Neural progenitor cell (in vitro differentiated cells): ENCODE data around the gene RBM17. TPM values are rescaled to one million over a fixed set of nuclear protein-coding genes. Genes with fewer than 3 reads are reported as not detected.
"Not testable (repeated sequence)": the region's sequence is repeated elsewhere in the genome, so short reads cannot be mapped to it uniquely, and the experiment has no call there.

ENCODE experiments used
- DNase-seq: peaks from one replicate; pipeline ENCODE4 v3.0.0-alpha.2; 2016; ENCODE audit warnings: low spot score
- H2AFZ ChIP-seq: fragments of 200-600 bp; sonication (generic); replicated peaks from 2 replicates; pipeline ENCODE4 v1.6.1; 2016; ENCODE audit warnings: antibody characterized with exemption
- H3F3A ChIP-seq: fragments of 200-600 bp; sonication (generic); 2 replicates; pipeline ENCODE4 v1.6.1; 2016; ENCODE audit warnings: antibody characterized with exemption, low read depth
- H3K27ac ChIP-seq: fragments of 200-600 bp; sonication (generic); 2 replicates; pipeline ENCODE4 v1.5.1; 2016; ENCODE audit warnings: mild to moderate bottlenecking
- H3K27me3 ChIP-seq: fragments of 200-600 bp; sonication (generic); 2 replicates; pipeline ENCODE4 v1.6.1; 2016; ENCODE audit warnings: mild to moderate bottlenecking, moderate library complexity
- H3K36me3 ChIP-seq: fragments of 200-600 bp; sonication (generic); 2 replicates; pipeline ENCODE4 v1.5.1; 2016
- H3K4me1 ChIP-seq: fragments of 200-600 bp; sonication (generic); 2 replicates; pipeline ENCODE4 v1.6.1; 2016; ENCODE audit warnings: mixed run types
- H3K4me2 ChIP-seq: fragments of 200-600 bp; sonication (generic); 2 replicates; pipeline ENCODE4 v1.6.1; 2016
- H3K4me3 ChIP-seq: fragments of 200-600 bp; sonication (generic); 2 replicates; pipeline ENCODE4 v1.5.1; 2016
- H3K79me2 ChIP-seq: fragments of 200-600 bp; sonication (generic); 2 replicates; pipeline ENCODE4 v1.6.1; 2016; ENCODE audit warnings: low read depth
- H3K9ac ChIP-seq: fragments of 200-600 bp; sonication (generic); 2 replicates; pipeline ENCODE4 v1.6.1; 2016
- H3K9me3 ChIP-seq: fragments of 200-600 bp; sonication (generic); 2 replicates; pipeline ENCODE4 v1.5.1; 2016; ENCODE audit warnings: low read depth
- H4K20me1 ChIP-seq: fragments of 200-600 bp; sonication (generic); 2 replicates; pipeline ENCODE4 v1.6.1; 2016; ENCODE audit warnings: low read depth
- H3K27ac Mint-ChIP-seq: 3 replicates; pipeline ENCODE4 v1.8.0; 2021; ENCODE audit warnings: mixed read lengths
- H3K27me3 Mint-ChIP-seq: 2 replicates; pipeline ENCODE4 v1.8.0; 2022; ENCODE audit warnings: low read depth, mild to moderate bottlenecking, inconsistent platforms, moderate library complexity, mixed read lengths; ENCODE audit not compliant: insufficient read depth
- H3K36me3 Mint-ChIP-seq: 3 replicates; pipeline ENCODE4 v1.8.0; 2021; ENCODE audit warnings: mixed read lengths
- H3K4me1 Mint-ChIP-seq: 3 replicates; pipeline ENCODE4 v1.8.0; 2021; ENCODE audit warnings: mixed read lengths
- H3K4me3 Mint-ChIP-seq: 3 replicates; pipeline ENCODE4 v1.8.0; 2021; ENCODE audit warnings: mild to moderate bottlenecking, moderate library complexity, mixed read lengths
- H3K9me3 Mint-ChIP-seq: 3 replicates; pipeline ENCODE4 v1.8.0; 2020; ENCODE audit warnings: mixed read lengths
- EZH2 ChIP-seq: fragments of 200-600 bp; sonication (generic); IDR thresholded peaks from 2 replicates; pipeline ENCODE4 v1.6.1; 2017; ENCODE audit warnings: antibody characterized with exemption, mild to moderate bottlenecking, moderate library complexity
- EZH2phosphoT487 ChIP-seq: fragments of 200-600 bp; sonication (generic); IDR thresholded peaks from 2 replicates; pipeline ENCODE4 v1.6.1; 2017; ENCODE audit warnings: antibody characterized with exemption
- total RNA-seq: library from RNA; depleted of rRNA; stranded (reverse); fragments of >200 nt; gene quantifications from 2 replicates; pipeline ENCODE4 v1.2.3, GENCODE V29; 2015; ENCODE audit warnings: low replicate concordance
- TF ChIP-seq, protein P1 (sequence below): fragments of 200-600 bp; sonication (generic); IDR thresholded peaks from 2 replicates; pipeline ENCODE4 v1.5.1; 2017; ENCODE audit warnings: antibody characterized with exemption, mild to moderate bottlenecking

RBM17 gene
- total RNA-seq, 1 donor from 2014 or later: 73.6 TPM

- H3K9ac ChIP-seq: no peak overlapping the region
- H3K4me1 Mint-ChIP-seq: peaks cover 22% of the 10 kb centered on the region
- no peak overlapping the region for H2AFZ ChIP-seq
- H3K36me3 Mint-ChIP-seq: no peaks in the 10 kb centered on the region
- H3K27ac Mint-ChIP-seq: no peak overlapping the region
- no peaks in the 10 kb centered on the region for H3F3A ChIP-seq
- no peaks in the 10 kb centered on the region for H3K9me3 ChIP-seq
- no peak for TF ChIP-seq EZH2
- TF ChIP-seq, protein P1, sequence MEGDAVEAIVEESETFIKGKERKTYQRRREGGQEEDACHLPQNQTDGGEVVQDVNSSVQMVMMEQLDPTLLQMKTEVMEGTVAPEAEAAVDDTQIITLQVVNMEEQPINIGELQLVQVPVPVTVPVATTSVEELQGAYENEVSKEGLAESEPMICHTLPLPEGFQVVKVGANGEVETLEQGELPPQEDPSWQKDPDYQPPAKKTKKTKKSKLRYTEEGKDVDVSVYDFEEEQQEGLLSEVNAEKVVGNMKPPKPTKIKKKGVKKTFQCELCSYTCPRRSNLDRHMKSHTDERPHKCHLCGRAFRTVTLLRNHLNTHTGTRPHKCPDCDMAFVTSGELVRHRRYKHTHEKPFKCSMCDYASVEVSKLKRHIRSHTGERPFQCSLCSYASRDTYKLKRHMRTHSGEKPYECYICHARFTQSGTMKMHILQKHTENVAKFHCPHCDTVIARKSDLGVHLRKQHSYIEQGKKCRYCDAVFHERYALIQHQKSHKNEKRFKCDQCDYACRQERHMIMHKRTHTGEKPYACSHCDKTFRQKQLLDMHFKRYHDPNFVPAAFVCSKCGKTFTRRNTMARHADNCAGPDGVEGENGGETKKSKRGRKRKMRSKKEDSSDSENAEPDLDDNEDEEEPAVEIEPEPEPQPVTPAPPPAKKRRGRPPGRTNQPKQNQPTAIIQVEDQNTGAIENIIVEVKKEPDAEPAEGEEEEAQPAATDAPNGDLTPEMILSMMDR: no peak
- no peak for TF ChIP-seq EZH2phosphoT487
- H3K27me3 Mint-ChIP-seq: peaks cover 11% of the 10 kb centered on the region
- no peak overlapping the region for H3K4me3 Mint-ChIP-seq
- H3K4me3 ChIP-seq: no peak overlapping the region
- H3K4me2 ChIP-seq: no peak overlapping the region
- peaks cover 4% of the 10 kb centered on the region for H3K4me1 ChIP-seq
- H3K27me3 ChIP-seq: no peaks in the 10 kb centered on the region
- H3K79me2 ChIP-seq: no peaks in the 10 kb centered on the region
- no peak overlapping the region for H3K27ac ChIP-seq
- H3K9me3 Mint-ChIP-seq: no peaks in the 10 kb centered on the region
- DNase-seq: no peak
- H4K20me1 ChIP-seq: no peaks in the 10 kb centered on the region
- no peaks in the 10 kb centered on the region for H3K36me3 ChIP-seq
Observed at GRCh38 chr10:6123532-6123931, 34.7 kb downstream of the RBM17 start.

DNA sequence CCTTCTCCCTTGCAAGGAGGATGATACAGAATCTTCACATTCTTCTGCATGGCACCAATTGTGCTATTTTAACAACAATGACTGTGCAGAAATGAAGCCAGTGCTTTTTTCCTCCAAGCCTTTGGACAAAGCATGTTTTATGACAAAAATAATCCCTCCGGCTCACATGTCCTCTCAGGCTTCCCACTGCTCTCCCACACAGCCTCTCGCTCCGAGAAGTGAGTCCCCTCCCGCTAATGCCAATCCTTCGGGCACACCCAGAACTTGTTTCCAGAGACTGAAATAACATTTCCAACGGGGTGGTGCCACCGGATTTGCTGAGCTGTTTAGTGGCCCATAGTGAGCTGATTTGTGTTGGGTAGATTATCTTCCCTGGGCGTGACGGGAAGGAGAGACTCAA is 35.8 kb downstream of the RBM17 start:
- Mint-ChIP-seq H3K27ac (peak overlapping the region; percentile 27), H3K9me3 (no peaks in the 10 kb centered on the region), H3K36me3 (no peaks in the 10 kb centered on the region), H3K4me1 (peaks cover 31% of the 10 kb centered on the region), H3K27me3 (peaks cover 11% of the 10 kb centered on the region), H3K4me3 (no peak overlapping the region)
- Histone ChIP-seq H3K27ac (no peak overlapping the region), H2AFZ (no peak overlapping the region), H4K20me1 (no peaks in the 10 kb centered on the region), H3K9me3 (no peaks in the 10 kb centered on the region), H3K9ac (no peak overlapping the region), H3K27me3 (no peaks in the 10 kb centered on the region), H3F3A (no peaks in the 10 kb centered on the region), H3K4me1 (peaks cover 11% of the 10 kb centered on the region), H3K4me3 (no peak overlapping the region), H3K79me2 (no peaks in the 10 kb centered on the region), H3K4me2 (no peak overlapping the region), H3K36me3 (no peaks in the 10 kb centered on the region)
- DNase-seq: no peak
- TF ChIP-seq, protein P1: no peak
- TF ChIP-seq EZH2phosphoT487 (no peak), EZH2 (no peak)

- H3K9ac ChIP-seq, DNase-seq, H3K27ac ChIP-seq, H3K9me3 ChIP-seq, H3K27me3 ChIP-seq, H4K20me1 ChIP-seq, H3K36me3 Mint-ChIP-seq, H3K27ac Mint-ChIP-seq, H3K4me3 ChIP-seq, H3K79me2 ChIP-seq, H3K9me3 Mint-ChIP-seq, H2AFZ ChIP-seq, H3K4me3 Mint-ChIP-seq, H3F3A ChIP-seq, H3K4me2 ChIP-seq, H3K36me3 ChIP-seq: not testable (repeated sequence)
- Mint-ChIP-seq H3K27me3 (peaks cover 11% of the 10 kb centered on the region), H3K4me1 (peaks cover 33% of the 10 kb centered on the region)
- H3K4me1 ChIP-seq: peaks cover 11% of the 10 kb centered on the region
Observed at GRCh38 chr10:6127461-6127860, 38.6 kb downstream of the RBM17 start.

DNA sequence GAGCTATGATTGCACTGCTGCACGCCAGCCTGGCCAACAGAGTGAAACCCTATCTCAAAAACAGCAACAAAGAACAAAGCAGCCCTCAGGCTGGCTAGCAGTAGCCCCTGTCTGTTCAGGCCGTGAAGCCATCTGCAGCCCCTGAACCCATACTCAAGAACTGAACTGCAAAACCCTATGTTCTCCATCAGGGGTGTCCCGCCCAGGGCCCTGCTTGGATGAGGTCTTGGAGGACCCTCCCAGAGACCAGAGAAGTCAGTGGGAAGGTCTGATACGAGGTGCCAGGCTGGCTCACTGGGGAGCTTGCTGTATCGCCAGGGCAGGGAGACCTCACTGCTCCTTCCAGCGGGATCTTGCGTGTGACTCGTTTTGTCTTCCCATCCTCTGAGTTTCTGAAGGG is 39.3 kb downstream of the RBM17 start:
- peaks cover 11% of the 10 kb centered on the region for H3K27me3 Mint-ChIP-seq
- Histone ChIP-seq H3K36me3 (no peaks in the 10 kb centered on the region), H3K9me3 (no peaks in the 10 kb centered on the region), H3K9ac (no peak overlapping the region), H3K27me3 (no peaks in the 10 kb centered on the region), H3K79me2 (no peaks in the 10 kb centered on the region), H3K4me1 (peaks cover 11% of the 10 kb centered on the region), H3F3A (no peaks in the 10 kb centered on the region), H3K4me3 (no peak overlapping the region), H4K20me1 (no peaks in the 10 kb centered on the region), H2AFZ (no peak overlapping the region), H3K4me2 (peak overlapping the region; percentile 29), H3K27ac (no peak overlapping the region)
- no peaks in the 10 kb centered on the region for H3K36me3 Mint-ChIP-seq
- no peak for TF ChIP-seq EZH2
- TF ChIP-seq EZH2phosphoT487: no peak
- TF ChIP-seq, protein P1: no peak
- DNase-seq: no peak
- no peaks in the 10 kb centered on the region for H3K9me3 Mint-ChIP-seq
- H3K4me1 Mint-ChIP-seq: peaks cover 33% of the 10 kb centered on the region
- no peak overlapping the region for H3K27ac Mint-ChIP-seq
- no peak overlapping the region for H3K4me3 Mint-ChIP-seq
